ENCODE measurements around the gene MYOZ2. TPM values are rescaled to one million over a fixed set of nuclear protein-coding genes. Genes with fewer than 3 reads are reported as not detected.

The MYOZ2 gene
- total RNA-seq, 1 donor from 2014 or later: not detected

DNA sequence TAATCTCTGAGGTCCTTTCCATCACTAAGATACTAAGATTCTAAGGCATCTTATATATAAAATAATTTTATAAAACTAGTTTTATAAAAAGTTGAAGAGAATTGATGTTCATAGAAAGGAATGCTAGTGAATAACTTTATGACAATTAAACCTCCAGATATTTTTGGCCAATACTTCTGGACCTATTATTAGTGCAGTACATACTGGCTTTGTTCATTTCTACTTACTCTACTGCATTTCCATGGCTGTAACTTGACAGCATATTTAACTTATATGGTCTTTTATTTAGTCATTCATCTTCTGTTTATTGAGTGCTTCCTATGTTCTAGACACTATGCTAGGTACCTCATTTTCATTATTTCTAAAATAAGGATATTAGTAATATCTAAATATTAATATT, 70.1 kb downstream of the MYOZ2 start:
- Histone ChIP-seq H3K4me3 (ENCODE audit: low read depth, low read length) (no peak overlapping the region), H3K27me3 (ENCODE audit: control insufficient read depth, insufficient read depth, low read length) (no peaks in the 10 kb centered on the region), H3K36me3 (ENCODE audit: control insufficient read depth, insufficient read depth, low read length) (no peaks in the 10 kb centered on the region)
- FAIRE-seq (no peak), DNase-seq (ENCODE audit: low read depth) (no peak)
- TF ChIP-seq, protein P1, sequence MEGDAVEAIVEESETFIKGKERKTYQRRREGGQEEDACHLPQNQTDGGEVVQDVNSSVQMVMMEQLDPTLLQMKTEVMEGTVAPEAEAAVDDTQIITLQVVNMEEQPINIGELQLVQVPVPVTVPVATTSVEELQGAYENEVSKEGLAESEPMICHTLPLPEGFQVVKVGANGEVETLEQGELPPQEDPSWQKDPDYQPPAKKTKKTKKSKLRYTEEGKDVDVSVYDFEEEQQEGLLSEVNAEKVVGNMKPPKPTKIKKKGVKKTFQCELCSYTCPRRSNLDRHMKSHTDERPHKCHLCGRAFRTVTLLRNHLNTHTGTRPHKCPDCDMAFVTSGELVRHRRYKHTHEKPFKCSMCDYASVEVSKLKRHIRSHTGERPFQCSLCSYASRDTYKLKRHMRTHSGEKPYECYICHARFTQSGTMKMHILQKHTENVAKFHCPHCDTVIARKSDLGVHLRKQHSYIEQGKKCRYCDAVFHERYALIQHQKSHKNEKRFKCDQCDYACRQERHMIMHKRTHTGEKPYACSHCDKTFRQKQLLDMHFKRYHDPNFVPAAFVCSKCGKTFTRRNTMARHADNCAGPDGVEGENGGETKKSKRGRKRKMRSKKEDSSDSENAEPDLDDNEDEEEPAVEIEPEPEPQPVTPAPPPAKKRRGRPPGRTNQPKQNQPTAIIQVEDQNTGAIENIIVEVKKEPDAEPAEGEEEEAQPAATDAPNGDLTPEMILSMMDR (IDR thresholded peaks at IDR 0.05; ENCODE audit: insufficient read depth, low read length, severe bottlenecking): no peak

DNA sequence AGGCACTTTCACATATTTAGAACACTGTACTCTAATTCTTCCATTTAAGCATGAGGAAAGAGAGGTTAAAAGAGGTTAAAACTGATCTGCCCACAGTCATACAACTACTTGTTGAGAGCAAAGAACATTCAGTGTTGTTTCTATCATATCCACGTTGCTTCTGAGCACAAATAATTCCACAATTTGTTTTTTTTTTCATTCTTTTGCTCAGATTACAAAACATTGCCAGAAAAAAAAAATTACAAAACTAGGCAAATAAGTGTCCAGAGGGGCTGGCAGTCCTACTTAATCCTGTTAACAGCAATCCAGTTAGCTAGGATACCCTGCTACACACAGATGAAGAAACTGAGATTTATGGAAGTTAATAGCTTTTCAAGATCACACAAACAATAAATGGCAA, 70.5 kb downstream of the MYOZ2 start:
- H3K36me3 ChIP-seq (ENCODE audit: control insufficient read depth, insufficient read depth, low read length): no peaks in the 10 kb centered on the region
- no peak for DNase-seq (ENCODE audit: low read depth)
- TF ChIP-seq, protein P1 (IDR thresholded peaks at IDR 0.05; ENCODE audit: insufficient read depth, low read length, severe bottlenecking): no peak
- H3K4me3 ChIP-seq (ENCODE audit: low read depth, low read length): no peak overlapping the region
- no peak for FAIRE-seq
- H3K27me3 ChIP-seq (ENCODE audit: control insufficient read depth, insufficient read depth, low read length): no peaks in the 10 kb centered on the region

DNA sequence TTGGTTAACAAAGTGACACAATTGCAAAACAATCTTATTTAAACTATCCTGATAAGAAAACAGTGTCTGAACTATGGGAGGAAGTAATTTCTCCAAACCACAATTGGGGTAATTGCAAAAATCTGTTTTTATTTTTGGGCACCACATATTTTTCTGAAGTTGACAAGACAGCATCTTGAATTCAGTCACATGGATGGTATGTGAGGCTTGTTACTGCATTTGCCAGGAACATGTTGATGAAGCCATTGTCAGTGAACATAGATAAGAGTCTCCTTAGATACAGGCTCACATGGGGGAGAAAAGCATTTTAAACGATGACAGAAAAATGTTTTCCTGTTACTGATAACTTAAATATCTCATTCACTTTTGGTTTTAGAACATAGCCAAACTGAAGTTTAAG, 71.4 kb downstream of the MYOZ2 start:
- DNase-seq (ENCODE audit: low read depth): no peak
- H3K36me3 ChIP-seq (ENCODE audit: control insufficient read depth, insufficient read depth, low read length): no peaks in the 10 kb centered on the region
- no peak for FAIRE-seq
- no peaks in the 10 kb centered on the region for H3K27me3 ChIP-seq (ENCODE audit: control insufficient read depth, insufficient read depth, low read length)
- no peak overlapping the region for H3K4me3 ChIP-seq (ENCODE audit: low read depth, low read length)
- TF ChIP-seq, protein P1 (IDR thresholded peaks at IDR 0.05; ENCODE audit: insufficient read depth, low read length, severe bottlenecking): no peak

DNA sequence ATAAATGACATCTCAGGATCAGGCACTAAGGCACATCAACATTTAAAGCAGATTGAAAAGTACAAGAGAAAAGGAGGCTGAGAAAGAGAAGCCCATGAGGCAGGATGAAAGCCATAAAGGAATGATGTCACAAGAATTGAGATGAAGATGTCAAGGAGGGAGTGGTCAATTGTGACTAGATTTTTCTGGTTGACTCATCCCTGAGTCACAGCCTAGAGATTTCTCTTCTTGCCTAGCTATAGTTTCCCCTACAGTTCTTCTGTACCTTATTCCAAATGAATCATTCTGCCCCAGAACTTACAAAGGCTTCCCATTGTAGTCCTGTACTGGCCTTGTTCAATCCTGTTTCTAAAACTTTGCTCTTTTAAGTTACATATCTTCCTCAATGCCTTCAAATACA, 73.4 kb downstream of the MYOZ2 start:
- no peaks in the 10 kb centered on the region for H3K36me3 ChIP-seq (ENCODE audit: control insufficient read depth, insufficient read depth, low read length)
- no peaks in the 10 kb centered on the region for H3K27me3 ChIP-seq (ENCODE audit: control insufficient read depth, insufficient read depth, low read length)
- H3K4me3 ChIP-seq (ENCODE audit: low read depth, low read length): no peak overlapping the region
- TF ChIP-seq, protein P1 (IDR thresholded peaks at IDR 0.05; ENCODE audit: insufficient read depth, low read length, severe bottlenecking): no peak
- FAIRE-seq: peak; percentile 95
- peak; percentile 99 for DNase-seq (ENCODE audit: low read depth)

DNA sequence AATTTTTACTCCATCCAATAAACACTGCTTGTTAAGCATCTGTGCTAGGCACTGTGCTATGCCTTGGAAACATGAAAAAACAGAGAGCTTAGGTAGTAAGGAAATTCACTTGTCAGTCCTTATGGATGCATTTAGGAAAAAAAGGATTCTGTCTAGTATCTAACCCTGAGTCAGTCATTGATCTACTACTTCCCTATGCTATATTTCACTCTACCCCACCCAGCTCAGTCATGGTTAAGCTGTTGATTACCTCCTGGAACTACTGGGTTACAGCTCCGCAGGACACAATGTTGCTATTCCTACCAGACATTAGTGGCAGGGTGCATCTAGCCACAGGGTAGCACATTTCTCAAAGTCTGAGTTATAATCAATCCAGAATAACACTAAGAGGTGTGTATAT, 74.0 kb downstream of the MYOZ2 start:
- no peak for FAIRE-seq
- TF ChIP-seq, protein P1 (IDR thresholded peaks at IDR 0.05; ENCODE audit: insufficient read depth, low read length, severe bottlenecking): no peak

DNA sequence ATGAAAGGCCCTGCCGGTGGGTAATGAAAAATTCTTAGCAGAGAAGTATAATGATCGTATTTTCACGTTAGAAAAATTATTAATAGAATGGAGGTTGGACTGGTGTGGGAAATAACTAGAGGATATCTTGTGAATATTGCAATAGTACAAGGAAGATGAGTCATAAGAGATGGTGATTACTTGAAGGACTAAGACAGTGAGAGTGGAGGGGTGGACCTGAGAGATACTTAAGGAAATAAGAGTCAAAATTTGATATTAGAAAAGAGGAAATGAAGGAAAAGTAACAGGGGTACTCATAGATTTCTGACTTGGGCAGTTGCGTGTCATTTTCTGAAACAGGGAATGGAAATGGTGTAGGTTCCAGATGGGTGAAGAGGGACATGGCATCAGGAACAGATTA, 75.1 kb downstream of the MYOZ2 start:
- Histone ChIP-seq H3K36me3 (ENCODE audit: control insufficient read depth, insufficient read depth, low read length) (no peaks in the 10 kb centered on the region), H3K27me3 (ENCODE audit: control insufficient read depth, insufficient read depth, low read length) (no peaks in the 10 kb centered on the region), H3K4me3 (ENCODE audit: low read depth, low read length) (no peak overlapping the region)
- TF ChIP-seq, protein P1 (IDR thresholded peaks at IDR 0.05; ENCODE audit: insufficient read depth, low read length, severe bottlenecking): no peak
- FAIRE-seq: no peak
- DNase-seq (ENCODE audit: low read depth): peak; percentile 77

More for the DNA sequence above, 74.0 kb downstream of the MYOZ2 start:
- Histone ChIP-seq H3K36me3 (ENCODE audit: control insufficient read depth, insufficient read depth, low read length) (no peaks in the 10 kb centered on the region), H3K4me3 (ENCODE audit: low read depth, low read length) (no peak overlapping the region), H3K27me3 (ENCODE audit: control insufficient read depth, insufficient read depth, low read length) (no peaks in the 10 kb centered on the region)
- DNase-seq (ENCODE audit: low read depth): peak; percentile 51

Data from bronchial epithelial cell (primary cell).